BJ (cell line): ENCODE results near the gene APBB2. TPM values are rescaled to one million over a fixed set of nuclear protein-coding genes. Genes with fewer than 3 reads are reported as not detected.

Experiments
- CTCF ChIA-PET: fragments of 350-600 bp; formaldehyde crosslinking; extraction: SDS; loops from one replicate; lab custom pipeline; 2021; ENCODE audit warnings: antibody characterized with exemption, inconsistent platforms; lab: Yijun Ruan, JAX
- POLR2A ChIA-PET: fragments of 300-600 bp; sonication (Branson Sonifier 250); formaldehyde crosslinking; extraction: SDS; loops from one replicate; lab custom pipeline; 2021; ENCODE audit warnings: antibody characterized with exemption; lab: Charles Lee
- DNase-seq: peaks from one replicate; pipeline ENCODE4 v3.0.0-alpha.2; 2011; ENCODE audit warnings: low read depth
- H3K27me3 ChIP-seq: 2 replicates; pipeline ENCODE4 v1.6.0; 2011; ENCODE audit warnings: low read length; ENCODE audit not compliant: control insufficient read depth, insufficient read depth
- H3K36me3 ChIP-seq: 2 replicates; pipeline ENCODE4 v1.5.1; 2011; ENCODE audit warnings: low read length; ENCODE audit not compliant: control insufficient read depth, insufficient read depth
- H3K4me3 ChIP-seq: 2 replicates; pipeline ENCODE4 v1.5.1; 2011; ENCODE audit warnings: low read depth, mild to moderate bottlenecking, control low read depth, low read length
- CTCF ChIP-seq: IDR thresholded peaks from 2 replicates; pipeline ENCODE4 v1.5.1; 2011; ENCODE audit warnings: low read depth, mild to moderate bottlenecking, control low read depth, inconsistent platforms, low read length, moderate library complexity; ENCODE audit not compliant: insufficient read depth
- polyA plus RNA-seq: library from polyadenylated mRNA; depleted of rRNA; stranded (reverse); fragments of >200 nt; gene quantifications from 2 replicates; pipeline ENCODE4 v1.2.3, GENCODE V29; 2011

APBB2 gene
- polyA plus RNA-seq, 1 experiment: 50.3 TPM

GRCh38 chr4:41108481-41108880 is 105.9 kb downstream of the APBB2 start:
- no peaks in the 10 kb centered on the region; the same call in 1 of the 2 replicates for H3K36me3 ChIP-seq
- CTCF ChIA-PET: no interaction called here

DNA sequence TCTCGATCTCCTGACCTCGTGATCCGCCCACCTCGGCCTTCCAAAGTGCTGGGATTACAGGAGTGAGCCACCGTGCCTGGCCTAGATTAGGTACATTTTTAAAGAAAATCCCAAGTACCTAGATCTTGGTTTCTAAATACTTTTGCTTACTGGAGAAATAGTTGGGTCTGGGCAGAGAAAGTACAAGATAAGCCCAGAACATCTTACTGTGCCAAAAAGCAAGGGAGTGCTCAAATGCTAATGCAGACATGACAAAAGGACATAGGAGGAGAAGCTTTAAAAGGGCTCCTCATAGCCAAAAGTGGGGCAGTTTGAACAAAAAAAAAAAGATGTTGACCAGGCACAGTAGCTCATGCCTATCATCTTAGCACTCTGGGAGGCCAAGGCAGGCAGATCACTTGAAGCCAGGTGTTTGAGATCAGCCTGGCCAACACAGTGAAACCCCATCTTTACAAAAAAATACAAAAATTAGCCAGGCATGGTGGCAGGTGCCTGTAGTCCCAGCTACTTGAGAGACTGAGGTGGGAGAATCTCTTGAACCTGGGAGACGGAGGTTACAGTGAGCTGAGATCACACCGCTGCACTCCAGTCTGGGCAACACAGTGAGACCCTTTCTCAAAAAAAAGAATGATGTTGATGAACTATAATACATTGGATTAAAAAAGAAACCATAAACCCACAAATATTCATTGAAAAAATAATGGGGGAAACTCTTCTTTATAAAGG is 107.5 kb downstream of the APBB2 start:
- no peak for TF ChIP-seq CTCF
- DNase-seq: no peak
- Histone ChIP-seq H3K27me3 (no peaks in the 10 kb centered on the region), H3K4me3 (no peak overlapping the region), H3K36me3 (no peaks in the 10 kb centered on the region; the same call in 1 of the 2 replicates)
- ChIA-PET POLR2A (no interaction called here), CTCF (interaction anchor here (0.6 kb wide), 2 partner anchors 44 to 55 kb away, joined by 3 to 4 read pairs; no protein-coding TSS in a partner anchor)

More at GRCh38 chr4:41108481-41108880, 105.9 kb downstream of the APBB2 start:
- DNase-seq: no peak
- Histone ChIP-seq H3K4me3 (no peak overlapping the region), H3K27me3 (no peaks in the 10 kb centered on the region)
- no peak for TF ChIP-seq CTCF
- POLR2A ChIA-PET: no interaction called here

- H3K36me3 ChIP-seq: no peaks in the 10 kb centered on the region; the same call in 1 of the 2 replicates
- POLR2A ChIA-PET: no interaction called here
- no peak overlapping the region for H3K4me3 ChIP-seq
- no peaks in the 10 kb centered on the region for H3K27me3 ChIP-seq
- TF ChIP-seq CTCF: no peak
- no peak for DNase-seq
- CTCF ChIA-PET: no interaction called here
Measured at GRCh38 chr4:41106081-41106480, 108.3 kb downstream of the APBB2 start.

GRCh38 chr4:41104155-41104554 is 110.2 kb downstream of the APBB2 start:
- no peak for DNase-seq
- POLR2A ChIA-PET: no interaction called here
- Histone ChIP-seq H3K36me3 (no peaks in the 10 kb centered on the region; the same call in 1 of the 2 replicates), H3K27me3 (no peaks in the 10 kb centered on the region), H3K4me3 (no peak overlapping the region)
- CTCF ChIA-PET: no interaction called here
- TF ChIP-seq CTCF: no peak

DNA sequence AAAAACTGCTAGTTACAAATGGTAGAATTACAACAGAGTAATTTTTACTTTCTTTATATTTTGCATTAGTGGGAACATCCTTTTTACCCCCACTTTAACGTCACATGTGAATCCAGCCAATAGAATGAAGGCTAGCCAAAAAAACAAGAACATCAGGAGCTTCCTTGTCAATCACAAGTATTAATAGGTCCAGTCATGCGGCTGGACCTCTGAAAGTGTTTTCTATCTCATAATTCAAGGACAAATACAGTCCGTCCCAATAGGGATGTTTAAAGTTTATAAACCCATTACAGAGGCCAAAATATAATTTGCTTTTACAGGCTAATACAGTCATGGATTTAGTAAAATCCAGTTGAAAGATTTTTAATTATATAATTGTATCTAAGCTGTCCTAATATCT is 110.7 kb downstream of the APBB2 start:
- ChIA-PET POLR2A (no interaction called here), CTCF (no interaction called here)
- Histone ChIP-seq H3K27me3 (no peaks in the 10 kb centered on the region), H3K4me3 (no peak overlapping the region), H3K36me3 (no peaks in the 10 kb centered on the region; the same call in 1 of the 2 replicates)
- no peak for TF ChIP-seq CTCF
- DNase-seq: no peak
